Effector memory CD8-positive, alpha-beta T cell (primary cell): Measurements from ENCODE around the gene OR8H2.
"Not testable (repeated sequence)": the region's sequence is repeated elsewhere in the genome, so short reads cannot be mapped to it uniquely, and the experiment has no call there.

Experiments
- ATAC-seq: fragments of 150-1000 bp; cut with Tn5 transposase; replicated peaks from 2 replicates; pipeline ENCODE4 v1.10.0; 2021; ENCODE audit warnings: mild to moderate bottlenecking, moderate library complexity
- DNase-seq, 3 experiments: peaks; one replicate each; pipeline ENCODE4 v3.0.0; 2021
- H3K27ac Mint-ChIP-seq, 2 donors: one replicate each; pipeline ENCODE4 v1.8.0; 2022; ENCODE audit warnings: mild to moderate bottlenecking in 2 of 2, mixed read lengths in 2 of 2, moderate library complexity in 2 of 2
- H3K27me3 Mint-ChIP-seq, 2 donors: one replicate each; pipeline ENCODE4 v1.8.0; 2022; ENCODE audit warnings: mixed read lengths in 2 of 2
- H3K36me3 Mint-ChIP-seq: one replicate; pipeline ENCODE4 v1.8.0; 2022; ENCODE audit warnings: mild to moderate bottlenecking, moderate library complexity, mixed read lengths; ENCODE audit not compliant: insufficient read depth
- H3K4me1 Mint-ChIP-seq, 2 donors: one replicate each; pipeline ENCODE4 v1.8.0; 2022; ENCODE audit warnings: low read depth in 2 of 2, mixed read lengths in 2 of 2
- H3K4me3 Mint-ChIP-seq, 2 donors: one replicate each; pipeline ENCODE4 v1.8.0; 2022; ENCODE audit warnings: mild to moderate bottlenecking in 2 of 2, mixed read lengths in 2 of 2, moderate library complexity in 2 of 2
- H3K9me3 Mint-ChIP-seq, 2 donors: one replicate each; pipeline ENCODE4 v1.8.0; 2022; ENCODE audit warnings: mixed read lengths in 2 of 2
- total RNA-seq, 9 experiments: gene quantifications; one replicate each; lab custom pipeline; 2026; lab: John Stamatoyannopoulos, UW

The OR8H2 gene, protein sequence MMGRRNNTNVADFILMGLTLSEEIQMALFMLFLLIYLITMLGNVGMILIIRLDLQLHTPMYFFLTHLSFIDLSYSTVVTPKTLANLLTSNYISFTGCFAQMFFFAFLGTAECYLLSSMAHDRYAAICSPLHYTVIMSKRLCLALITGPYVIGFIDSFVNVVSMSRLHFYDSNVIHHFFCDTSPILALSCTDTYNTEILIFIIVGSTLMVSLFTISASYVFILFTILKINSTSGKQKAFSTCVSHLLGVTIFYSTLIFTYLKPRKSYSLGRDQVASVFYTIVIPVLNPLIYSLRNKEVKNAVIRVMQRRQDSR
- total RNA-seq = 0 reads per million in 9 experiments

DNA sequence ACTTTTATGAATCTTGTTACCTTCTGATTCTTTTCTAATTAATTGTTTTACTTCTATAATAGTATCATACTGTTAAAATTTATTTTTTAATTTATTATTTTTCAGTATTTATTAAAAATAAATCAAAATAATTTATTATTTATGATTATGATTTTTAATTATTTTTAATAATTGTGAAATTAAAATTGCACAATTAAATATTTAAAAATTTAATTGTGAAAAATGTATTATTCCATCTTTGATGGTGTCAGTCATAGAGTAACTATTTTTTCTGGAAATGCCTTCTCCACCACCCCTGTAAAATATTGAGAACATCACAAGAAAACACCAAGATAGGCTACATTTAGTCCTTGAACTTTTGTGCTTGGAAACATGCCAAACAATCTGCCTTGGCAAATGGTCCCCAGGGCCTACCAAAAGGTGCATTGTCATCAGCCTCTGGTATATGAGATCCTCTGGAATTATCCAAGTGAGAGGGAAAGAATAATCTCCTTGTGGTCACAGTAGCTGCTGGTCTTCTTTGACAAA lies at the start of gene OR8H2:
Gene OR8H2 (plus strand): TSS at position 478 of the 528 bp plus-strand sequence. CDS start 1,356 bp downstream, outside the sequence.
- H3K4me1 Mint-ChIP-seq = no peaks in the 10 kb centered on the region
- H3K36me3 Mint-ChIP-seq = no peaks in the 10 kb centered on the region
- ATAC-seq (no peak), DNase-seq (no peak)
- H3K27me3 Mint-ChIP-seq = no peaks in the 10 kb centered on the region
- H3K9me3 Mint-ChIP-seq = peaks cover 7 to 24% of the 10 kb centered on the region in 2 donors
- H3K4me3 Mint-ChIP-seq = no peak within 1 kb of the TSS
- H3K27ac Mint-ChIP-seq = no peak within 1 kb of the TSS

DNA sequence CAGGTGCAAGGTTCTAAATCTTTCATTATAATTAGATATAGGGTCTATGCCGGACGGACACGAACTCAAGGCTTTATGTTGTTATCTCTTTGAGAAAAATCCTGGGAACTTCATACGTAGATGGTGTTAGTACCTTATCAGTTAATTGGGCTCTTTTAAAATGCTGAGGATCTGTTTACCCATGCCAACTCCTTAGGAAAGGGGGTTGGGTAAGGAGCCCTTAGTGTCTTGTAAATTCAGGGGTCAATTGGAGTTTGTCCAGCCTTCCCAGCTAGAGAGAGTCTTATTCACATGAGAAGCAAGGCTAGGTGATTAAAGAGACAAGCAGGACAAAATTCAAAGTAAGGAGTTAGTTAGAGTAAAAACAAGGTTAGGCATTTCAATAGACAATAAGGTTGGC lies 47.1 kb upstream of the OR8H2 start:
- not testable (repeated sequence) for H3K4me1 Mint-ChIP-seq, H3K27ac Mint-ChIP-seq, H3K4me3 Mint-ChIP-seq, H3K27me3 Mint-ChIP-seq, DNase-seq, H3K36me3 Mint-ChIP-seq, ATAC-seq
- H3K9me3 Mint-ChIP-seq = peaks cover 21 to 23% of the 10 kb centered on the region in 2 donors

DNA sequence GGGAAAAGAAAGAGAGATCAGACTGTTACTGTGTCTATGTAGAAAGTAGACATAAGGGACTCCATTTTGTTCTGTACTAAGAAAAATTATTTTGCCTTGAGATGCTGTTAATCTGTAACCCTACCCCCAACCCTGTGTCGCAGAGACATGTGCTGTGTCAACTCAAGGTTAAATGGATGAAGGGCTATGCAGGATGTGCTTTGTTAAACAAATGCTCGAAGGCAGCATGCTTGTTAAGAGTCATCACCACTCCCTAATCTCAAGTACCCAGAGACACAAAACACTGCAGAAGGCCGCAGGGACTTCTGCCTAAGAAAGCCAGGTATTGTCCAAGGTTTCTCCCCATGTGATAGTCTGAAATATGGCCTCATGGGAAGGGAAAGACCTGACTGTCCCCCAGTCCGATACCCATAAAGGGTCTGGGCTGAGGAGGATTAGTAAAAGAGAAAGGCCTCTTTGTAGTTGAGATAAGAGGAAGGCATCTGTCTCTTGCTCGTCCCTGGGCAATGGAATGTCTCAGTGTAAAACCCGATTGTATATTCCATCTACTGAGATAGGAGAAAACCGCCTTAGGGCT lies 45.7 kb upstream of the OR8H2 start:
- ATAC-seq, H3K4me3 Mint-ChIP-seq, DNase-seq, H3K27ac Mint-ChIP-seq, H3K4me1 Mint-ChIP-seq, H3K36me3 Mint-ChIP-seq, H3K27me3 Mint-ChIP-seq: not testable (repeated sequence)
- peaks cover 15 to 17% of the 10 kb centered on the region in 2 donors for H3K9me3 Mint-ChIP-seq

DNA sequence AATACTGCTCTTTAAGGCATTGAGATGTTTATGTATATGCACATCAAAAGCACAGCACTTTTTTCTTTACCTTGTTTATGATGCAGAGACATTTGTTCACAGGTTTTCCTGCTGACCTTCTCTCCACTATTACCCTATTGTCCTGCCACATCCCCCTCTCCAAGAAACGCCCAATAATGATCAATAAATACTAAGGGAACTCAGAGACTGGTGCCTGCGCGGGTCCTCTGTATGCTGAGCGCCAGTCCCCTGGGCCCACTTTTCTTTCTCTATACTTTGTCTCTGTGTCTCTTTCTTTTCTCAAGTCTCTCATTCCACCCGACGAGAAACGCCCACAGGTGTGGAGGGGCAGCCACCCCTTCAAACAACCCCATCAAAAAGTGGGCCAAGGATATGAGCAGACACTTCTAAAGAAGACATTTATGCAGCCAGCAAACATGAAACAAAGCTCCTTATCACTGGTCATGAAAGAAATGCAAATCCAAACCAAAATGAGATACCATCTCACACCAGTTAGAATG lies 45.2 kb upstream of the OR8H2 start:
- H3K4me3 Mint-ChIP-seq, H3K27me3 Mint-ChIP-seq, H3K4me1 Mint-ChIP-seq, DNase-seq, ATAC-seq, H3K27ac Mint-ChIP-seq, H3K36me3 Mint-ChIP-seq: not testable (repeated sequence)
- peaks cover 15 to 17% of the 10 kb centered on the region in 2 donors for H3K9me3 Mint-ChIP-seq

DNA sequence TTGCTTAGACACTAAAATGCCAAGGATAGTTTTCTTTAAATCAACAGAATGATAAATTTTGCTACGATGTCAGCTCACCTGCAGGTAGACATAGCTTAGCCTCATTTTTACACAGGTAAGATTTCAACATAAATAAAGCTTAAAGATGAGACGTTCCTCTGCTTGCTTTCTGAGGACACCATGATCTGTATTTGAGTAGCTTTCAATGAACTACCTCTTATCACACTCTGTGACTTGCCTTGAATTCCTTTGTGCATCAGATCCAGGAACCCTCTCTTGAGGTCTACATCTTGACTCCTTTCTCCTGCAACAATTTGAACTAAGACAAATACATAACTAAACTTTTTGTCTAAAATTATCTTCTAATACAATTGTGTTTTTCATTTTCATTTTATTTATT lies 36.5 kb upstream of the OR8H2 start:
- no peaks in the 10 kb centered on the region for H3K27me3 Mint-ChIP-seq
- H3K9me3 Mint-ChIP-seq = peaks cover 8 to 9% of the 10 kb centered on the region in 2 donors
- H3K4me1 Mint-ChIP-seq = no peaks in the 10 kb centered on the region
- ATAC-seq = no peak
- H3K27ac Mint-ChIP-seq = no peak overlapping the region
- no peaks in the 10 kb centered on the region for H3K36me3 Mint-ChIP-seq
- no peak overlapping the region for H3K4me3 Mint-ChIP-seq
- no peak for DNase-seq

DNA sequence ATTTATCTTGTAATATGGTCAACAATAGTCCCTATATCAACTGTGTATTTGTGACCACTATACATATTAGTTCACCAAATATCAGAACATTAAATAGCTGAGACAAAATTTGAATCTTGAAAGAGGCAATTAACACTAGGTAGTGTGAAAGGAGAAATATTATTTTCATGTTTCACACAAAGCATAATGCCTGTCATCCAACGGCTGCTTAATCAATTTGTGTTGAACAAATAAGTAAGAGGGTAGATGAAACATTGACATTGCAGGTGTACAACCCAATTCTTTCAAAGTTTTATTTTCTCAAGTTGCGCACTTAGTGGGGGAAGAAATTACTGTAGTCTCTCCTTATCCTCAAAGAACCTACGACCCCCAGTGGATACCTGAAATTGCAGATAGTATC lies 13.8 kb upstream of the OR8H2 start:
- no peak for DNase-seq

DNA sequence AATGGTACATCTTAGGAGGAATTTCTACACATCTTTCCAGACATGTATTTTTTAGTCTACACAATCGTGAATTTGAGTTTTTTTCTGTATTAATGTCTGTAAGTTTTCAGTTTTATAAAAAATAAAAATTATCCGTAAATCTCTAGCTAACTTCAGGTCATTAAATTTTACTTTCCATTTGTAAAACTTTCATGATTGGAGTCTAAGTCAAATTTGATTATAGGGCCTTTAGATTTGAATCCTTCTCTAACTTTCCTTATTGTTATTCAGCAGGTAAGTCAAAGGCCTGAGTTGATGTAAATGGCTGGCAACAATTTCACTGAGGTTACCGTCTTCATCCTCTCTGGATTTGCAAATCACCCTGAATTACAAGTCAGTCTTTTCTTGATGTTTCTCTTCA lies 10.5 kb upstream of the OR8H2 start, which contains the start of gene OR8I2:
Gene OR8I2 (plus strand): TSS at position 301 of the 400 bp plus-strand sequence. CDS start 0 bp downstream, at position 301.
- H3K9me3 Mint-ChIP-seq = peaks cover 10 to 13% of the 10 kb centered on the region in 2 donors
- H3K27ac Mint-ChIP-seq = no peak within 1 kb of the TSS
- no peaks in the 10 kb centered on the region for H3K36me3 Mint-ChIP-seq
- DNase-seq (no peak), ATAC-seq (no peak)
- no peaks in the 10 kb centered on the region for H3K27me3 Mint-ChIP-seq
- H3K4me1 Mint-ChIP-seq = no peaks in the 10 kb centered on the region
- H3K4me3 Mint-ChIP-seq = no peak within 1 kb of the TSS

More for the DNA sequence above, 13.8 kb upstream of the OR8H2 start:
- H3K4me3 Mint-ChIP-seq = no peak overlapping the region
- H3K36me3 Mint-ChIP-seq = no peaks in the 10 kb centered on the region
- no peak overlapping the region for H3K27ac Mint-ChIP-seq
- no peaks in the 10 kb centered on the region for H3K27me3 Mint-ChIP-seq
- H3K4me1 Mint-ChIP-seq = no peaks in the 10 kb centered on the region
- no peak for ATAC-seq
- peaks cover 7 to 10% of the 10 kb centered on the region in 2 donors for H3K9me3 Mint-ChIP-seq

DNA sequence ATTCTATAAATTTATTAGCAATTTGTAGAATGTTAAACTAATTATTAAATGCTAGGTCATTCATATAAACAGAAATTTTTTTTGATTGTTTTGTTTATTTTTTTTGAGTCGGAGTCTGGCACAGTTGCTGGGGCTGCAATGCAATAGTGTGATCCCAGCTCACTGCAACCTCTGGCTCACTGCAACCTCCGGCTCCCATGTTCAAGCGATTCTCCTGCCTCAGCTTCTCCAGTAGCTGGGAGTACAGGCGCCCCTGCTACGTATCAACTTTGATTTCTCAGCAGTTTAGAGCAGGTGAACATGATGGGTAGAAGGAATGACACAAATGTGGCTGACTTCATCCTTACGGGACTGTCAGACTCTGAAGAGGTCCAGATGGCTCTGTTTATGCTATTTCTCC lies 18.6 kb downstream of the OR8H2 start, which contains the start of gene OR8H3:
Gene OR8H3 (plus strand): TSS at position 301 of the 400 bp plus-strand sequence. CDS start 0 bp downstream, at position 301.
- peaks cover 11 to 17% of the 10 kb centered on the region in 2 donors for H3K9me3 Mint-ChIP-seq
- H3K4me1 Mint-ChIP-seq = no peaks in the 10 kb centered on the region
- no peak for ATAC-seq
- no peak for DNase-seq
- H3K36me3 Mint-ChIP-seq = peaks cover 3% of the 10 kb centered on the region
- no peak within 1 kb of the TSS for H3K4me3 Mint-ChIP-seq
- H3K27me3 Mint-ChIP-seq = no peaks in the 10 kb centered on the region
- H3K27ac Mint-ChIP-seq = no peak within 1 kb of the TSS

DNA sequence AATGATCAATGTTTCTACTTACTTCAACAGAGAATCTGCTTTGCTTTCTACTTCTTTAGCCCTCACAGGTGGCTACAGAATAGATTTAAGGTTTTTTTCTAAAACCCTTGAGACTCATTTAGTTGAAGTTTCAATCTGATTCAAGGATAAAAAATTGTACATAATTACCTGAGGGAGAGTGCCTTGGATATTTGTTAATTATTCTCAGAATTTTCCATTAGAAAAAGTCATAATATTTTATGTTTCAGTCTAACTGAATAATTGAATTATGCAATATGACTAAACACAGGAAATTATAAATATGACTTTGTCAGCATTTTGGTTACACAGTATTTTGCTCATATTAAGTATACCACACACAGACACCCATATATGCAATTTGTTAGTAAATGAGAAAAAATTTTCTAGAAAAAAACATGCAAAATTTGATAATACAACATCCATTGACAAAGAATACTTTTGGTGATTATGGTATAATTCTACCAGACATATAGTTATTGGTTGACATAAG lies 36.7 kb downstream of the OR8H2 start, which contains the start of gene OR8J3:
Gene OR8J3 (minus strand): TSS at position 51 of the 511 bp plus-strand sequence. CDS start 2,483 bp downstream, outside the sequence.
- no peak for DNase-seq
- H3K9me3 Mint-ChIP-seq = peaks cover 0 to 6% of the 10 kb centered on the region in 2 donors

DNA sequence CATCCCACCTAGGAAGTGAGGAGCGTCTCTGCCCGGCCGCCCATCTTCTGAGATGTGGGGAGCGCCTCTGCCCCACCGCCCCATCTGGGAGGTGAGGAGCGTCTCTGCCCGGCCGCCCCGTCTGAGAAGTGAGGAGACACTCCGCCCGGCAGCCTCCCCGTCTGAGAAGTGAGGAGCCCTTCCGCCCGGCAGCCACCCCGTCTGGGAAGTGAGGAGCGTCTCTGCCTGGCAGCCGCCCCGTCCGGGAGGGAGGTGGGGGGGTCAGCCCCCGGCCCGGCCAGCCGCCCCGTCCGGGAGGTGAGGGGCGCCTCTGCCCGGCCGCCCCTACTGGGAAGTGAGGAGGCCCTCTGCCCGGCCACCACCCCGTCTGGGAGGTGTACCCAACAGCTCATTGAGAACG lies 40.2 kb downstream of the OR8H2 start:
- H3K36me3 Mint-ChIP-seq, H3K4me1 Mint-ChIP-seq, H3K9me3 Mint-ChIP-seq, H3K27me3 Mint-ChIP-seq, H3K27ac Mint-ChIP-seq, DNase-seq, ATAC-seq, H3K4me3 Mint-ChIP-seq: not testable (repeated sequence)

More for the DNA sequence above, 36.7 kb downstream of the OR8H2 start, which contains the start of gene OR8J3:
- no peak within 1 kb of the TSS for H3K4me3 Mint-ChIP-seq
- H3K27me3 Mint-ChIP-seq = no peaks in the 10 kb centered on the region
- H3K36me3 Mint-ChIP-seq = no peaks in the 10 kb centered on the region
- H3K4me1 Mint-ChIP-seq = no peaks in the 10 kb centered on the region
- no peak for ATAC-seq
- H3K27ac Mint-ChIP-seq = no peak within 1 kb of the TSS

DNA sequence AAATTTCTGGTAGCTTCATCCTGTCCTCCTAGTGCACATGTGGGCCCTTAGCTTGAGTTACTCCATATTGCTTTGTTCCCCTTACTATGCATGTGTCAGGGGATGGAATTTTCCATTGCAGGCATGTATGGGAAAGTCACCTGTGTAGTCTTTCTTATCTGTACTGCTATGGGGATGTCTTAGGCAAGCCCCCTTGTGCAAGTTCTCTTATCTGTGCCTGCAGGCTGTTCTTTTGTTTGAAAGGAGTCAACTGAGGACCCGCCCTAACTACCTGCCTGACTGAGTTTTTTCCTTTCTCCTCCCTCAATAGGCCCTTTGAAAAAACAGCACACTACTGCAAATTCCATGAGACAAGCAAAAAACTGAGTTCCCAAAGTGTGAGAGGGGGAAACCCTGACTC lies 47.9 kb downstream of the OR8H2 start:
- H3K27ac Mint-ChIP-seq = no peak overlapping the region
- DNase-seq (no peak), ATAC-seq (no peak)
- no peaks in the 10 kb centered on the region for H3K27me3 Mint-ChIP-seq
- H3K4me3 Mint-ChIP-seq = no peak overlapping the region
- H3K9me3 Mint-ChIP-seq = peaks cover 11 to 15% of the 10 kb centered on the region in 2 donors
- no peaks in the 10 kb centered on the region for H3K4me1 Mint-ChIP-seq
- no peaks in the 10 kb centered on the region for H3K36me3 Mint-ChIP-seq

DNA sequence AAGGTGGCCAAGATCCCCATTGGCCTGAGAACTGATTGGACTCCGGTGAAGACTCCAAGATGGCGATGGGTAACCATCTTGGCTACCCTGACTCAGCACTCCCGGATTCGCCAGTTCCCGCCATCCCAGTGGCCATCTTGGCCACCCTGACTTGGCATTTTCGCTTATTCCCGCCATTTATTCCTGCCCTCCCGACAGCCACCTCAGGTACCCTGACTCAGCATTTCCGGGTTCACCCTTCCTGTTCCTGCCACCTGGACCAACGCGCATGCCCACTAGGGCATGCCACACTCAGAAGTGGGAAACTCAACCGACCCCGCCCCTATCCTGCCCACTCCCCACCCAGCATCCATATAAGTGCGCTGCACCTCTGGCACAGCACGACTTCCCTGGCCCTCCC lies 48.8 kb downstream of the OR8H2 start:
- H3K27ac Mint-ChIP-seq = no peak overlapping the region
- H3K27me3 Mint-ChIP-seq = no peaks in the 10 kb centered on the region
- peaks cover 13 to 21% of the 10 kb centered on the region in 2 donors for H3K9me3 Mint-ChIP-seq
- H3K36me3 Mint-ChIP-seq = no peaks in the 10 kb centered on the region
- H3K4me3 Mint-ChIP-seq = no peak overlapping the region
- H3K4me1 Mint-ChIP-seq = no peaks in the 10 kb centered on the region
- DNase-seq = no peak
- ATAC-seq = no peak
